Heart right ventricle (tissue), 16 donors: ENCODE data around the gene MAGI2. TPM values are rescaled to one million over a fixed set of nuclear protein-coding genes. Genes with fewer than 3 reads are reported as not detected.

Experiments used
- ATAC-seq, 8 donors: fragments of 200-7000 bp; cut with Tn5 transposase; one replicate each; pipeline ENCODE4 v1.9.1; 2020; ENCODE audit warnings: mild to moderate bottlenecking in 8 of 8, moderate library complexity in 8 of 8, moderate number of reproducible peaks in 1 of 8
- DNase-seq, 2 donors: peaks; one replicate each; pipeline ENCODE4 v3.0.0-alpha.2; 2020
- H3K27ac ChIP-seq, 10 donors: fragments of 200-600 bp; sonication (generic) in 2 of 10; one replicate each; pipeline versions ENCODE4 v1.5.0 to v1.8.0; 2020 to 2022; ENCODE audit warnings: mild to moderate bottlenecking in 3 of 10
- H3K27me3 ChIP-seq, 7 donors: fragments of 200-600 bp; one replicate each; pipeline ENCODE4 v1.8.0; 2021 to 2022; ENCODE audit warnings: mild to moderate bottlenecking in 2 of 7
- H3K36me3 ChIP-seq, 9 donors: fragments of 200-600 bp; sonication (generic) in 1 of 9; one replicate each; pipeline versions ENCODE4 v1.5.0 to v1.8.0; 2020 to 2022; ENCODE audit warnings: mild to moderate bottlenecking in 2 of 9
- H3K4me1 ChIP-seq, 9 donors: fragments of 200-600 bp; sonication (generic) in 1 of 9; one replicate each; pipeline versions ENCODE4 v1.5.0 to v1.8.0; 2020 to 2022; ENCODE audit warnings: mild to moderate bottlenecking in 4 of 9
- H3K4me3 ChIP-seq, 10 donors: fragments of 200-600 bp; sonication (generic) in 2 of 10; one replicate each; pipeline versions ENCODE4 v1.5.0 to v1.8.0; 2020 to 2022; ENCODE audit warnings: mild to moderate bottlenecking in 7 of 10, moderate library complexity in 2 of 10
- H3K9me3 ChIP-seq, 11 donors: fragments of 200-600 bp in 10 of 11; sonication (generic) in 2 of 11; one replicate each; pipeline versions ENCODE4 v1.5.0 to v1.8.0; 2013 to 2022; ENCODE audit warnings: mild to moderate bottlenecking in 2 of 11, control low read depth in 1 of 11, moderate library complexity in 1 of 11
- WGBS, 2 donors: extraction: QIAGEN DNeasy Blood & Tissue Kit; methylation state at CpG; one replicate each; pipeline ENCODE4 v1.1.7; 2013; ENCODE audit warnings: inconsistent platforms in 1 of 2; 5-methylcytosine and 5-hydroxymethylcytosine counted together
- intact Hi-C, 10 donors: fragments of 100-400 bp; cut with DNase I; formaldehyde crosslinking; loops; one replicate each; pipeline versions ENCODE4 v1.11.1 to v1.14.2; 2022
- polyA plus RNA-seq, 2 donors: library from polyadenylated mRNA; stranded (reverse); fragments of 200-250 nt; gene quantifications; one replicate each; pipeline ENCODE4 v1.2.3, GENCODE V29; 2013
- total RNA-seq, 10 donors: library from RNA; stranded (reverse); fragmentation: NEBNext Ultra II Directional in 3 of 10; extraction: Animal tissue kit (Norgen Biotek cat#: 25700) in 3 of 10; gene quantifications; one replicate each; pipeline versions ENCODE4 v1.2.1 to v1.2.4, GENCODE V29; 2021 to 2023
- TF ChIP-seq, protein P1 (sequence below), 9 donors: fragments of 200-600 bp; sonication (generic) in 2 of 9; IDR thresholded peaks; one replicate each; pipeline versions ENCODE4 v1.5.0 to v1.8.0; 2021 to 2022; ENCODE audit warnings: antibody characterized with exemption in 9 of 9, mild to moderate bottlenecking in 5 of 9, moderate library complexity in 1 of 9
- donor health status: Arrhythmogenic right ventricular cardiomyopathy.
- donor health status: ischemic (EF 13 %, LVEDD 7.1; RV severe dilation, severe dysfunction).
- donor health status: healthy with polysubstance abuse.
- donor health status: DM: no; HTN: yes; CAD: no.
- donor health status: DM: no; HTN: no; CAD: no.
- donor health status: ischemic (EF 25% LVEDD 6.9; RV normal size, moderate dysfunction).
- donor health status: ischemic (EF 25% LVEDD 5.7; RV mildly dilated, moderate dysfunction).
- donor health status: healthy.
- donor health status: DM: yes; HTN: yes; CAD: no.
- donor health status: Ischemic cardiomyopathy.
- donor health status: ischemic (EF 35%, LVEDD 5.7; RV mildly dilated, moderate dysfunction).
- donor health status: nonischemic (EF 11% LVEDD 7.7; RV severe dilation, severe dysfunction).
- donor health status: DM: yes; HTN: yes; CAD: no.
- donor health status: PGD.
- donor health status: ischemic (EF 29% LVEDD 5.4; RV normal size, mild dysfunction).
- donor health status: nonischemic (EF 23%, LVEDD 6.1; RV moderate dilation, normal function).

Gene MAGI2
- total and polyA plus RNA-seq, 12 donors: 0.83 to 6.0 (median 4.1) TPM

DNA sequence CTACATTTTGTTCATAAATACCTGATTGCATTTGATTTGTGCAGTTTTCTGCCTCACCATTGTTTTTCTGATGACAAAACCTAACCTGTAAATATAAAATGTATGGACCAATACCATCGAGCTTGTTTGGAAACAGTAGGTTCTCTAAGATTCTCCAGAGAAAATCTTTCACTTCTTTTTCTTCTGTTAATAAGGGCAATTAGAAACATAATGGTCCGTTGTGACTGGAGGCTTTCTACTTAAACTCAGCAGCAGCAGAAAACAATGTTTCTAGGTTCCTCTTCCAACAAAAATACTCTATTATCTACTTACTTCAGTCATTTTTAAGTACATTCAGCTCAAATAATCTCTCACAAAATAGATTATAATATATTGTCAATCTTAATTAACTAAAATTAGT lies 1053.4 kb downstream of the MAGI2 start:
- Histone ChIP-seq H3K36me3 (no peaks in the 10 kb centered on the region), H3K4me3 (peak overlapping the region in 1 of 10 donors; percentile 31), H3K27me3 (no peaks in the 10 kb centered on the region), H3K9me3 (peaks cover 0 to 10% (median 0%) of the 10 kb centered on the region in 11 donors), H3K27ac (no peak overlapping the region), H3K4me1 (peaks cover 0 to 24% (median 0%) of the 10 kb centered on the region in 9 donors)
- ATAC-seq (no peak), DNase-seq (no peak)
- intact Hi-C loops: no loop called here
- TF ChIP-seq, protein P1, sequence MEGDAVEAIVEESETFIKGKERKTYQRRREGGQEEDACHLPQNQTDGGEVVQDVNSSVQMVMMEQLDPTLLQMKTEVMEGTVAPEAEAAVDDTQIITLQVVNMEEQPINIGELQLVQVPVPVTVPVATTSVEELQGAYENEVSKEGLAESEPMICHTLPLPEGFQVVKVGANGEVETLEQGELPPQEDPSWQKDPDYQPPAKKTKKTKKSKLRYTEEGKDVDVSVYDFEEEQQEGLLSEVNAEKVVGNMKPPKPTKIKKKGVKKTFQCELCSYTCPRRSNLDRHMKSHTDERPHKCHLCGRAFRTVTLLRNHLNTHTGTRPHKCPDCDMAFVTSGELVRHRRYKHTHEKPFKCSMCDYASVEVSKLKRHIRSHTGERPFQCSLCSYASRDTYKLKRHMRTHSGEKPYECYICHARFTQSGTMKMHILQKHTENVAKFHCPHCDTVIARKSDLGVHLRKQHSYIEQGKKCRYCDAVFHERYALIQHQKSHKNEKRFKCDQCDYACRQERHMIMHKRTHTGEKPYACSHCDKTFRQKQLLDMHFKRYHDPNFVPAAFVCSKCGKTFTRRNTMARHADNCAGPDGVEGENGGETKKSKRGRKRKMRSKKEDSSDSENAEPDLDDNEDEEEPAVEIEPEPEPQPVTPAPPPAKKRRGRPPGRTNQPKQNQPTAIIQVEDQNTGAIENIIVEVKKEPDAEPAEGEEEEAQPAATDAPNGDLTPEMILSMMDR (IDR thresholded peaks at IDR 0.05): no peak
- 26 to 41% methylated on average over 2 of the region's 2 CpGs for WGBS, 2 donors

DNA sequence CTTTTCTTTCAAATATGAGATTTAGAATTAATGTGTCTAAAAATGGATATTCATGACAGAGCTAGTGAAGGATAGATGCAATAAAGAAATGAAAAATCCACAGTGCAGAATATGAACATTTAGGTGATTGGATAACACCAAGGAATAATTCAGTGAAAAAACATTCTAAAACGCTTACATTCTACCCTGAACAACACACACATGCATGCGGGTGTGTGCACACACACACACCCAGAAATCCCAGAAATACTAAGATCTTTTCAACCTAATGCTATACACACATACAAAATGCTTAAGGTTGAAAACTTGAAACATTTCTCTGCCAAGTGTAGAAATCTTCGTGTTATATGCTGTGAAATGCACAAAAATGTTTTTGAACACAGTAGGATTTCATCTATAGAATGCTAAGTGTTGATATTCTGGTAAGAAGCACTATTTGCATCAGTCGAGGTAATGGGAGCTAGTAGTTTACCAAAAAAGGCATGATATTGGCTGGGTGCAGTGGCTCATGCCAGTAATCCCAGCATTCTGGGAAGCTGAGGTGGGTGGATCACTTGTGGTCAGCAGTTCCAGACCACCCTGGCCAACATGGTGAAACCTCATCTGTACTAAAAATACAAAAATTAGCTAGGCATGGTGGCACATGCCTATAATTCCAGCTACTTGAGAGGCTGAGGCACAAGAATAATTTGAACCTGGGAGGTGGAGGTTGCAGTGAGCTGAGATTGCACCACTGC lies 1054.3 kb downstream of the MAGI2 start:
- Histone ChIP-seq H3K27ac (no peak overlapping the region), H3K4me3 (no peak overlapping the region), H3K27me3 (no peaks in the 10 kb centered on the region), H3K36me3 (no peaks in the 10 kb centered on the region), H3K4me1 (peaks cover 0 to 24% (median 0%) of the 10 kb centered on the region in 9 donors), H3K9me3 (peaks cover 0 to 5% (median 0%) of the 10 kb centered on the region in 11 donors)
- intact Hi-C loops: no loop called here
- DNase-seq: no peak
- no peak for ATAC-seq
- TF ChIP-seq, protein P1 (IDR thresholded peaks at IDR 0.05): no peak
- 77 to 81% methylated on average over 4 of the region's 4 CpGs for WGBS, 2 donors

DNA sequence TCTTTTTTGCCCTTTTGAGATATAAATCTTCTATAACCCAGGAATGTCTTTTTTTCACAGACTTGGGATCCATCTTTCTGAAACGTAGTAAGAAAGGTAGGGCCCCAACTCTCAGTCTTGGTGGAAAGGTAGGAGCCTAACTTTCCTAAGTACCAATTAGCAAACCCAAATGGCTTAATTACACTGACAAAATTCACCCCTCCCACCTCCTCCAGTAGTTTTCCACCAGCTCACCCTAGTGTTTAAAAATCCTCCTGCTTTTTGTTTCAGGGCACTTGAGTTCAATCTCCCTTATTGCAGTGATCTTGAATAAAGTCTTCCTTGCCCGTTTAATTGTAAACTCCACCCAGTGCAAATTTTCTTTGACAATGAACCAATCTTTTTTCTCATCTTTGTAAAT lies 1054.9 kb downstream of the MAGI2 start:
- Histone ChIP-seq H3K4me3 (no peak overlapping the region), H3K4me1 (peaks cover 0 to 24% (median 0%) of the 10 kb centered on the region in 9 donors), H3K9me3 (no peaks in the 10 kb centered on the region), H3K36me3 (no peaks in the 10 kb centered on the region), H3K27me3 (no peaks in the 10 kb centered on the region), H3K27ac (no peak overlapping the region)
- intact Hi-C loops: no loop called here
- WGBS, 2 donors: 69 to 78% methylated on average over 2 of the region's 2 CpGs
- ATAC-seq (no peak), DNase-seq (no peak)
- TF ChIP-seq, protein P1 (IDR thresholded peaks at IDR 0.05): no peak

DNA sequence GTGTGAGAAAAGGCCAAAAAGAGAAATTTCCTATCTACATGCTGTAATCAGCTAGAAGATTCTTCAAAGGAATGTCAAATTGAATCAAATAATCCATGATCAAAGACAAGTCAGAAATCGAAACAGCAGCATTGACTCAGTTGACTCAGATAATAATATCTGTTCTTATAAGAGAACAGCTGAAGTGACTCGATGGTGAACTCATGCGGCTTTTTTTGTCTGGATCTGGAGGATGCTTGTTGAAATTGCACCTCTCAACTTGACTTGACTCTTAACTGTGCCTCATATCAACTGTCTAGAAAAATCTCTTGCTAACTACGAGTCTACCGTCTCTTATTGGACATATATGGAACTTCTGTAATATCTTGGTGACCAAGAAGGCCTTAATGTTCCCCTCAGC lies 1055.4 kb downstream of the MAGI2 start:
- WGBS, 2 donors: 81 to 87% methylated on average over 5 of the region's 5 CpGs
- Histone ChIP-seq H3K27me3 (no peaks in the 10 kb centered on the region), H3K4me3 (no peak overlapping the region), H3K4me1 (peaks cover 0 to 24% (median 0%) of the 10 kb centered on the region in 9 donors), H3K27ac (no peak overlapping the region), H3K36me3 (no peaks in the 10 kb centered on the region), H3K9me3 (no peaks in the 10 kb centered on the region)
- DNase-seq (no peak), ATAC-seq (no peak)
- TF ChIP-seq, protein P1 (IDR thresholded peaks at IDR 0.05): no peak
- intact Hi-C loops: no loop called here
